ENCODE data around the gene SPECC1.

Gene SPECC1

DNA sequence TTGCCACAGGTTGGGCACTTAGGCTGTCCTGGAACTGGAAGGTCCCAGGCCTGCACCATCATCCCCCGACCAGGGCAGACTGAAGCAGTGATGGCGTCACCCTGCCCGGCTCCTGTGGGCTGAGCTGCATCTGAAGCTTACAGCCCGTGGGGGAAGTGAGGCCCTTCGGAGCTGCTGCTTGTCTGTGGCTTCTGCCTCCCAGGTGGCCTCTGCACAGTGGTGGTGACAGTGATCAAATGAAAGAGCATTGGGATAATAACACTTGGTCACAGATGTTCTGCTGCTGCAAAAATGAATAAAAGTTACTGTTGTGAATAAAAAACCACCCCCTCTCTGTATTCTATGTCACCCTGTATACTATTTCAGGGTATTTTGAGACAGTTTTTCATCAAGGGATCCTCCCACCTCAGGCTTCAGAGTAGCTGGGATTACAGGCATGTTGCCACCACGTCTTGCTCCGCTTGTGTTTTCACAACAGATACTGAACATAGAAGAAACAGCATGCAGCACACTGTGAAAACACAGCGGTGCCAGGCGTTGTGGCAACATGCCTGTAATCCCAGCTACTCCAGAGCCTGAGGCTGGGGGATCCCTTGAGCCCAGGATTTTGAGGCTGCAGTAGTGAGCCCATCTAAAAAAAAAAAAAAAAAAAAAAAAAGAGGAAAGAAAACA lies 293.2 kb downstream of the SPECC1 start:
- TF ChIP-seq BHLHE40 (IDR thresholded peaks at IDR 0.05; ENCODE audit: borderline replicate concordance), result no peak
- no peak for TF ChIP-seq ZNF384 (IDR thresholded peaks at IDR 0.05)
- TF ChIP-seq ARNT (IDR thresholded peaks at IDR 0.05), result no peak
- no peak for TF ChIP-seq L3MBTL2 (conservative IDR thresholded peaks at IDR 0.05)
- no peak for TF ChIP-seq FOXM1 (IDR thresholded peaks at IDR 0.05; ENCODE audit: borderline replicate concordance)
- TF ChIP-seq NFRKB (IDR thresholded peaks at IDR 0.05), result no peak
- ChIA-PET CTCF (interaction anchor here (0.6 kb wide), 1 partner anchor 56 kb away, joined by 3 read pairs; no protein-coding TSS in a partner anchor), POLR2A (interaction anchor here (0.7 kb wide), 1 partner anchor 292 kb away, joined by 3 read pairs; no protein-coding TSS in a partner anchor)
- DNase-seq (ENCODE audit: extremely low spot score), result no peak

- POLR2A ChIA-PET, result no interaction called here
- DNase-seq (ENCODE audit: extremely low spot score), result no peak
- no peak for TF ChIP-seq BHLHE40 (IDR thresholded peaks at IDR 0.05; ENCODE audit: borderline replicate concordance)
- no peak for TF ChIP-seq SUZ12 (IDR thresholded peaks at IDR 0.05)
- TF ChIP-seq ZNF384 (IDR thresholded peaks at IDR 0.05), result no peak
- no peak for TF ChIP-seq FOXA1 (IDR thresholded peaks at IDR 0.05)
- TF ChIP-seq PKNOX1 (IDR thresholded peaks at IDR 0.05), result no peak
- no peak for TF ChIP-seq FOXK2 (IDR thresholded peaks at IDR 0.05)
- TF ChIP-seq LEF1 (IDR thresholded peaks at IDR 0.05; ENCODE audit: borderline replicate concordance), result no peak
- no peak for TF ChIP-seq FOXM1 (IDR thresholded peaks at IDR 0.05; ENCODE audit: borderline replicate concordance)
- no peak for TF ChIP-seq ELF4 (IDR thresholded peaks at IDR 0.05)
- no peak for TF ChIP-seq HDGF (IDR thresholded peaks at IDR 0.05; ENCODE audit: borderline replicate concordance)
- no peak for TF ChIP-seq CTBP1 (IDR thresholded peaks at IDR 0.05; ENCODE audit: borderline replicate concordance)
- CTCF ChIA-PET, result no interaction called here
These were observed 295.8 kb downstream of the SPECC1 start for GRCh38 chr17:20304961-20305360.

DNA sequence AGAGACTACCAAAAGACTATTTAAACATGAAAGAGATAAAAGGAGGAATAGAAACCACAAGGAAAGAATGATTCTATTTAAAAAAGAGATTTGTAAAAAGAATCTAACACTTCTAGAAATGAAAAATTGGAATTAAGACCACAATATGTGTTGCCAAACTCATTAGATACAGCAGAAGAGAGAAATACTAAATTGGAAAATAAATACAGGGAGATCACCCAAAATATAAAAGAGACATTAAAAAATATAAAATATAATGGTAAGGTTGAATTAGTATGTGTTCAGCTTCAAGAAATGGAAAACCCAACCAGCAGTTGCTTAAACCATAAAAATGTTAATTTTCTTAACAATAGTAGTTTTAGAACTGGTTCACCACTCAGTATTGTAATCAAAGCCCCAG lies 297.8 kb downstream of the SPECC1 start:
- DNase-seq (ENCODE audit: extremely low spot score), result no peak
- POLR2A ChIA-PET, result no interaction called here
- CTCF ChIA-PET, result no interaction called here
- TF ChIP-seq FOXA1 (IDR thresholded peaks at IDR 0.05), result no peak
- TF ChIP-seq ELF4 (IDR thresholded peaks at IDR 0.05), result no peak
- no peak for TF ChIP-seq TARDBP (IDR thresholded peaks at IDR 0.05)
- TF ChIP-seq HDGF (IDR thresholded peaks at IDR 0.05; ENCODE audit: borderline replicate concordance), result no peak
- TF ChIP-seq PKNOX1 (IDR thresholded peaks at IDR 0.05), result no peak
- no peak for TF ChIP-seq NFRKB (IDR thresholded peaks at IDR 0.05)
- TF ChIP-seq CTBP1 (IDR thresholded peaks at IDR 0.05; ENCODE audit: borderline replicate concordance), result no peak
- TF ChIP-seq ARNT (IDR thresholded peaks at IDR 0.05), result no peak
- TF ChIP-seq FOXM1 (IDR thresholded peaks at IDR 0.05; ENCODE audit: borderline replicate concordance), result no peak
- TF ChIP-seq FOXK2 (IDR thresholded peaks at IDR 0.05), result no peak
- TF ChIP-seq BHLHE40 (IDR thresholded peaks at IDR 0.05; ENCODE audit: borderline replicate concordance), result no peak
- TF ChIP-seq ZNF384 (IDR thresholded peaks at IDR 0.05), result no peak
- no peak for TF ChIP-seq SUZ12 (IDR thresholded peaks at IDR 0.05)
- no peak for TF ChIP-seq LEF1 (IDR thresholded peaks at IDR 0.05; ENCODE audit: borderline replicate concordance)
- no peak for TF ChIP-seq SP1 (IDR thresholded peaks at IDR 0.05)
- TF ChIP-seq L3MBTL2 (conservative IDR thresholded peaks at IDR 0.05), result no peak

DNA sequence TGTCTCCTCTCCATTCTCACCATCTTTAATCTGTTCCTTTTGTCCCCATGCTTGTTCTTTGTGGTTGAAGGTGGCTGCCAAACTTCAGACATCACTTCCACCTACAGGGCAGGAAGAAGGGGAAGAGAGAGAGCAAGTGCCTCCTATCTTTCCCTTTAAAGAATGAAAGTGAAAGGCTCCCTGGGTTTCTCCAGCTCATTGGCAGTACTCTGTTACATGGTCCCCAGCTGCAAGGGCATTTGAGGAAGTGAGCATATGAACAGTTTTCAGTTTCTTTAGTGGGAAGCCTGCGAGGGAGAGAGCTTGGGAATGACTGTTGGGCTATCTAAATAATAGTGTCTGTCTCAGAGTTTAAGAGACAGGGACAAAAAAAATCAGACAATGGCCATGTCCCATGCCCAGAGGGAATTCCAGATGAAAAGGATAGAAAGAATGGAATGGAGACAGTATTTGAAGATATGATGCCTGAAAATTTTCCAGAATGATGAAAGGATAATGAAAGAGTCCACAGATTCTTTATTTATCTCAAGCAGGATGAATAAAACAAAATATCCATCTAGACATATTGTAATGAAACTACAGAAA lies 298.3 kb downstream of the SPECC1 start:
- TF ChIP-seq ZNF384 (IDR thresholded peaks at IDR 0.05) (no peak), BHLHE40 (IDR thresholded peaks at IDR 0.05; ENCODE audit: borderline replicate concordance) (no peak), HDGF (IDR thresholded peaks at IDR 0.05; ENCODE audit: borderline replicate concordance) (no peak), TARDBP (IDR thresholded peaks at IDR 0.05) (no peak), L3MBTL2 (conservative IDR thresholded peaks at IDR 0.05) (no peak), FOXA1 (IDR thresholded peaks at IDR 0.05) (no peak), LEF1 (IDR thresholded peaks at IDR 0.05; ENCODE audit: borderline replicate concordance) (no peak), SUZ12 (IDR thresholded peaks at IDR 0.05) (no peak), ELF4 (IDR thresholded peaks at IDR 0.05) (no peak), FOXK2 (IDR thresholded peaks at IDR 0.05) (no peak), ARNT (IDR thresholded peaks at IDR 0.05) (no peak)
- CTCF ChIA-PET, result no interaction called here
- POLR2A ChIA-PET, result no interaction called here
- no peak for DNase-seq (ENCODE audit: extremely low spot score)

DNA sequence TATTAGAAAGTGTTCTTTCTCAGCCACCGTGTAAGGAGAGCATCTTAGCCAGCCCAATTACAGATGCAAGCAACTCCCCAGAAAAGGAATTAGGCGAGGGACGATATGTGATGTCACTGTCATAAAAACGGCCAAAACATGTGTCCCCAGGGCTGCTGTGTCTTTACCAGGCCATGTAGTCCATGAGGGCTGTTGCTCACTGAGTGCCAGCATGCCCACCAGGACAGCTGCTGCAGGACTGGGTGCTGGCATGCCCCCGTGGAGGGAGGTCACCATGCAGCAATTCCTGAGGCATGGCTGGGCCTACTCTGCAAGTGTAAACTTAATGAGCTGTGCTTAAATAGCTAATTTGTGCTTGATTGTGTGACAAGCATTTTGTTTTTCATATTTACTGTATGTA lies 301.3 kb downstream of the SPECC1 start:
- ChIA-PET POLR2A (no interaction called here), CTCF (no interaction called here)
- no peak for DNase-seq (ENCODE audit: extremely low spot score)
- TF ChIP-seq BHLHE40 (IDR thresholded peaks at IDR 0.05; ENCODE audit: borderline replicate concordance) (no peak), ZNF384 (IDR thresholded peaks at IDR 0.05) (no peak), TARDBP (IDR thresholded peaks at IDR 0.05) (no peak), SUZ12 (IDR thresholded peaks at IDR 0.05) (no peak), FOXM1 (IDR thresholded peaks at IDR 0.05; ENCODE audit: borderline replicate concordance) (no peak), CTBP1 (IDR thresholded peaks at IDR 0.05; ENCODE audit: borderline replicate concordance) (no peak), ELF4 (IDR thresholded peaks at IDR 0.05) (no peak), SP1 (IDR thresholded peaks at IDR 0.05) (no peak)

DNA sequence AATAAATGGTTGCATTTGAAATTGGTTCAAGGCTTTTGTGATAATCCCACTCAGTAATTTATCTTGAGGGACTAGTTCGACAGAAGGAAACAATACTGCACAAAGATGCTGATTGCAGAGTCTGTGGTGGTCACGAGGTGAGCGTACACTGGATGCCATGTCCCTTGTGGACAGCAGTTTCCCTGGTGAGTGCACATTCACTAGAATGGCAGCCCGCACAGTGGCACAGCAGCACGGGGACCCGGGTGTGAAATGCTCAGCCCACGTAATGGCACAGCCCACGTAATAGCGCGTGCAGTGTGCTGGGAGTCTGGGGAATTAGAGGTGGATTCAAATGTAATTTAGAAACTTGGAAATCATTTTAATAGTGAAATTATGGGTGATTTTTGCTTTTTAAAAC lies 304.1 kb downstream of the SPECC1 start:
- POLR2A ChIA-PET, result no interaction called here
- DNase-seq (ENCODE audit: extremely low spot score), result no peak
- CTCF ChIA-PET, result no interaction called here
- TF ChIP-seq FOXA1 (IDR thresholded peaks at IDR 0.05) (no peak), SUZ12 (IDR thresholded peaks at IDR 0.05) (no peak), LEF1 (IDR thresholded peaks at IDR 0.05; ENCODE audit: borderline replicate concordance) (no peak), FOXK2 (IDR thresholded peaks at IDR 0.05) (no peak), ARNT (IDR thresholded peaks at IDR 0.05) (no peak), NFRKB (IDR thresholded peaks at IDR 0.05) (no peak), ELF4 (IDR thresholded peaks at IDR 0.05) (no peak), PKNOX1 (IDR thresholded peaks at IDR 0.05) (no peak), TARDBP (IDR thresholded peaks at IDR 0.05) (no peak), L3MBTL2 (conservative IDR thresholded peaks at IDR 0.05) (no peak), BHLHE40 (IDR thresholded peaks at IDR 0.05; ENCODE audit: borderline replicate concordance) (no peak), SP1 (IDR thresholded peaks at IDR 0.05) (no peak), FOXM1 (IDR thresholded peaks at IDR 0.05; ENCODE audit: borderline replicate concordance) (no peak), ZNF384 (IDR thresholded peaks at IDR 0.05) (no peak), HDGF (IDR thresholded peaks at IDR 0.05; ENCODE audit: borderline replicate concordance) (no peak), CTBP1 (IDR thresholded peaks at IDR 0.05; ENCODE audit: borderline replicate concordance) (no peak)

Data from HEK293T (cell line).